22Rv1 (cell line): ENCODE results near the gene OLFM1.

ENCODE experiments used
- ZFX ChIP-seq: fragments of 450-650 bp; IDR thresholded peaks from 2 replicates; pipeline ENCODE4 v1.6.1; 2017; ENCODE audit warnings: antibody characterized with exemption, borderline replicate concordance
- TF ChIP-seq, protein P1 (sequence below): fragments of 450-650 bp; IDR thresholded peaks from 2 replicates; pipeline ENCODE4 v1.5.1; 2017; ENCODE audit warnings: mild to moderate bottlenecking

DNA sequence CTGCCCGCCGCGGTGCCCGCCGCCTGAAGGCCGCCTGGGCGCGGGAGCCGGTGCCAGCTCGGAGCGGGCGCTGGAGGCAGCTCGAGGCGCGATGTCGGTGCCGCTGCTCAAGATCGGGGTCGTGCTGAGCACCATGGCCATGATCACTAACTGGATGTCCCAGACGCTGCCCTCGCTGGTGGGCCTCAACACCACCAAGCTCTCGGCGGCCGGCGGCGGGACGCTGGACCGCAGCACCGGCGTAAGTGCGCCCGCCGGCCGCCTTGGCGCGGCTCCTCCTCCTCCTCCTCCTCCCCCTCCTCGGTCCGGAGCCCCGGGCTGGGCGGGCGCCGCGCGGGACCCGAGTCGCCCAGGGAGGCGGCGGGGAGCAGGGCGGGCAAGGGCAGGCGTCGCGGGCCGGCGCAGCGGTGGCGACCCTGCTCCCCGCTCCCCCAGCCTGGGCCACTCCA lies 455 bp downstream of the OLFM1 start:
- TF ChIP-seq, protein P1, sequence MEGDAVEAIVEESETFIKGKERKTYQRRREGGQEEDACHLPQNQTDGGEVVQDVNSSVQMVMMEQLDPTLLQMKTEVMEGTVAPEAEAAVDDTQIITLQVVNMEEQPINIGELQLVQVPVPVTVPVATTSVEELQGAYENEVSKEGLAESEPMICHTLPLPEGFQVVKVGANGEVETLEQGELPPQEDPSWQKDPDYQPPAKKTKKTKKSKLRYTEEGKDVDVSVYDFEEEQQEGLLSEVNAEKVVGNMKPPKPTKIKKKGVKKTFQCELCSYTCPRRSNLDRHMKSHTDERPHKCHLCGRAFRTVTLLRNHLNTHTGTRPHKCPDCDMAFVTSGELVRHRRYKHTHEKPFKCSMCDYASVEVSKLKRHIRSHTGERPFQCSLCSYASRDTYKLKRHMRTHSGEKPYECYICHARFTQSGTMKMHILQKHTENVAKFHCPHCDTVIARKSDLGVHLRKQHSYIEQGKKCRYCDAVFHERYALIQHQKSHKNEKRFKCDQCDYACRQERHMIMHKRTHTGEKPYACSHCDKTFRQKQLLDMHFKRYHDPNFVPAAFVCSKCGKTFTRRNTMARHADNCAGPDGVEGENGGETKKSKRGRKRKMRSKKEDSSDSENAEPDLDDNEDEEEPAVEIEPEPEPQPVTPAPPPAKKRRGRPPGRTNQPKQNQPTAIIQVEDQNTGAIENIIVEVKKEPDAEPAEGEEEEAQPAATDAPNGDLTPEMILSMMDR = no peak
- TF ChIP-seq ZFX = no peak
